ENCODE results near the gene MSLN. TPM values are rescaled to one million over a fixed set of nuclear protein-coding genes. Genes with fewer than 3 reads are reported as not detected.

The MSLN gene
- total RNA-seq, 1 donor, result under 0.01 TPM

DNA sequence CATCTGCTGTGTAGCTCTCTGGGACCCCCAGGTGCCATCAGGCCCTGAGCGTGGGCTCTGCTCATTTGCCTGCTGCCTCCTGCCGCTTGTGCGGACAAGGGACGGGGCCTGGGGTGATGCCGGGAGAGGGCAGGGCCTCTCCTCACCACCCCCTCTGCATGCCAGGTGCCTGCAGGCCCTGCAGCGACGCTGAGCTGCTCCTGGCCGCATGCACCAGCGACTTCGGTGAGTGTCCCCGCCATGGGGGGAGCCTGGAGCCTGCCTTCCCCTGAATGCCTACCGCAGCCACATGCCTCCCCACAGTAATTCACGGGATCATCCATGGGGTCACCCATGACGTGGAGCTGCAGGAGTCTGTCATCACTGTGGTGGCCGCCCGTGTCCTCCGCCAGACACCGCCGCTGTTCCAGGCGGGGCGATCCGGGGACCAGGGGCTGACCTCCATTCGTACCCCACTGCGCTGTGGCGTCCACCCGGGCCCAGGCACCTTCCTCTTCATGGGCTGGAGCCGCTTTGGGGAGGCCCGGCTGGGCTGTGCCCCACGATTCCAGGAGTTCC is 43.7 kb upstream of the MSLN start:
- Histone ChIP-seq H4K20me1 (ENCODE audit: insufficient read depth, low read length) (peaks cover 7% of the 10 kb centered on the region), H3K9me3 (ENCODE audit: low read depth, low read length) (no peaks in the 10 kb centered on the region), H3K27me3 (ENCODE audit: insufficient read depth, low read length) (no peaks in the 10 kb centered on the region), H2AFZ (ENCODE audit: low read length) (no peak overlapping the region), H3K79me2 (ENCODE audit: insufficient read depth, low read length) (peaks cover 6% of the 10 kb centered on the region), H3K4me2 (ENCODE audit: insufficient read depth, low read length) (peak overlapping the region; percentile 80), H3K4me1 (ENCODE audit: insufficient read depth, low read length) (peaks cover 23% of the 10 kb centered on the region), H3K27ac (ENCODE audit: low read depth, low read length) (no peak overlapping the region), H3K36me3 (ENCODE audit: insufficient read depth, low read length) (no peaks in the 10 kb centered on the region), H3K4me3 (ENCODE audit: insufficient read depth, low read length) (no peak overlapping the region)
- TF ChIP-seq, protein P1, sequence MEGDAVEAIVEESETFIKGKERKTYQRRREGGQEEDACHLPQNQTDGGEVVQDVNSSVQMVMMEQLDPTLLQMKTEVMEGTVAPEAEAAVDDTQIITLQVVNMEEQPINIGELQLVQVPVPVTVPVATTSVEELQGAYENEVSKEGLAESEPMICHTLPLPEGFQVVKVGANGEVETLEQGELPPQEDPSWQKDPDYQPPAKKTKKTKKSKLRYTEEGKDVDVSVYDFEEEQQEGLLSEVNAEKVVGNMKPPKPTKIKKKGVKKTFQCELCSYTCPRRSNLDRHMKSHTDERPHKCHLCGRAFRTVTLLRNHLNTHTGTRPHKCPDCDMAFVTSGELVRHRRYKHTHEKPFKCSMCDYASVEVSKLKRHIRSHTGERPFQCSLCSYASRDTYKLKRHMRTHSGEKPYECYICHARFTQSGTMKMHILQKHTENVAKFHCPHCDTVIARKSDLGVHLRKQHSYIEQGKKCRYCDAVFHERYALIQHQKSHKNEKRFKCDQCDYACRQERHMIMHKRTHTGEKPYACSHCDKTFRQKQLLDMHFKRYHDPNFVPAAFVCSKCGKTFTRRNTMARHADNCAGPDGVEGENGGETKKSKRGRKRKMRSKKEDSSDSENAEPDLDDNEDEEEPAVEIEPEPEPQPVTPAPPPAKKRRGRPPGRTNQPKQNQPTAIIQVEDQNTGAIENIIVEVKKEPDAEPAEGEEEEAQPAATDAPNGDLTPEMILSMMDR (IDR thresholded peaks at IDR 0.05; ENCODE audit: extremely low read depth, low read depth, low read length), result no peak
- no peak for DNase-seq (ENCODE audit: insufficient read length, low spot score, missing footprints)

DNA sequence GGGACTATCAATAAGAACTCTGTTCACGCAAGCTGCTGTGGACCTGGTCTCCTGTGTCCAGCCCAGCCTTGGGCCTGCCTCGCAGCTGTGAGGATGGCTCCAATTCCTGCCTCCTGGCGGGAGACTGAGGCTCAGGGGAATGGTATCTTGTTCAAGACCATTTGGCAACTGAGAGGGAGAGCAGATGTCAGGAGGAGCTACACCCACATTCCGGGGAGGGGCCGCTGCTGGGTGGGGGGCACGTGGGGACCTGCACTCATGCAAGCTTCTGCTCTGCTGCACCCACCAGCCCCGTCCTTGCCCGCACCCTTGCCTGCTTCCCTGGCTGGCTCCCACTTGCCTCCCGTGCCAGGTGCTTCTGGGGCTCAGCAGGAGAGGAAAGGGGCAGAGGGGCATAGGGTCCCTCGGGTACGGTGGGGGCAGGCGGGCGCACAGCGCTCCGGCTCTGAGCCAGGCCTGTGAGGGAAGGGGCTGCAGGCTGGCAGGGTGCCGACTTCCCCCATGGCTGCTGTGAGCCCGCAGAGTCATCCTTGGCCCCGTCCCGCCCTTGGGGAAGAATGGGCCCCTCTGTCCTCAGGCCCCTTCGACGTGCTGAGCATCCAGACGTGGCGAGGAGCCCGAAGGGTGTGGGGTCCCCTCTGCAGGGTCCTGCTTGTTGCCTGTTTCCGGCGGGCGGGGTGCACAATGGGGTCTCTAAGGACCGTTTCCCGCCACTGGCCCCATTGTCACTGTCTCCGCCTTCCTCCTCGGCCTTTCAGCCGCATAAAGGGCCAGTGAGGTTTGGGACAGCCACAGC is 42.9 kb upstream of the MSLN start:
- Histone ChIP-seq H3K36me3 (ENCODE audit: insufficient read depth, low read length) (no peaks in the 10 kb centered on the region), H3K4me1 (ENCODE audit: insufficient read depth, low read length) (peaks cover 23% of the 10 kb centered on the region), H2AFZ (ENCODE audit: low read length) (no peak overlapping the region), H3K27me3 (ENCODE audit: insufficient read depth, low read length) (no peaks in the 10 kb centered on the region), H3K4me3 (ENCODE audit: insufficient read depth, low read length) (no peak overlapping the region), H3K27ac (ENCODE audit: low read depth, low read length) (no peak overlapping the region), H3K9me3 (ENCODE audit: low read depth, low read length) (no peaks in the 10 kb centered on the region), H4K20me1 (ENCODE audit: insufficient read depth, low read length) (peaks cover 8% of the 10 kb centered on the region), H3K4me2 (ENCODE audit: insufficient read depth, low read length) (no peak overlapping the region), H3K79me2 (ENCODE audit: insufficient read depth, low read length) (peaks cover 6% of the 10 kb centered on the region)
- DNase-seq (ENCODE audit: insufficient read length, low spot score, missing footprints), result no peak
- TF ChIP-seq, protein P1 (IDR thresholded peaks at IDR 0.05; ENCODE audit: extremely low read depth, low read depth, low read length), result no peak

DNA sequence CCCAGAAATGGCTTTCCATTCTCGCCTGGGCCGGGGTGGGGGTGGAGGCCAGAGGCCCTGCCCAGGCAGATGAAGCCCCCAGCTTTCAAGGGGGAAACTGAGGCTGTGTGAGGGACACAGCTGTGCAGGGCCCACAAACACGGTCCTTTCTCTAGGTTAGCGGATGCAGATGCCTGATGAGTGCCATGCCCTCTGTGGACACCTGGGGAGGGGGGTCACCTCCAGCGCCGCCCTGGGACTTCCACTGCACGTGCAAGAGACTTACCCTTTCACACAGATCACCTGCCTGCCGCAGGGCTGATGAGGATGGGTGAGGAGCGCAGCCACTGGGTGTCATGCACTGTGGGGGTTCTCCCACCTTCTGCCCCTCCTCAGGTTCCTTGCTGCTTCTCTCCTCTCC is 42.1 kb upstream of the MSLN start:
- Histone ChIP-seq H3K9me3 (ENCODE audit: low read depth, low read length) (no peaks in the 10 kb centered on the region), H3K27ac (ENCODE audit: low read depth, low read length) (no peak overlapping the region), H3K4me2 (ENCODE audit: insufficient read depth, low read length) (no peak overlapping the region), H3K4me1 (ENCODE audit: insufficient read depth, low read length) (peaks cover 23% of the 10 kb centered on the region), H3K4me3 (ENCODE audit: insufficient read depth, low read length) (no peak overlapping the region), H2AFZ (ENCODE audit: low read length) (no peak overlapping the region), H3K79me2 (ENCODE audit: insufficient read depth, low read length) (peaks cover 6% of the 10 kb centered on the region), H3K27me3 (ENCODE audit: insufficient read depth, low read length) (no peaks in the 10 kb centered on the region), H3K36me3 (ENCODE audit: insufficient read depth, low read length) (no peaks in the 10 kb centered on the region), H4K20me1 (ENCODE audit: insufficient read depth, low read length) (peaks cover 9% of the 10 kb centered on the region)
- TF ChIP-seq, protein P1 (IDR thresholded peaks at IDR 0.05; ENCODE audit: extremely low read depth, low read depth, low read length), result no peak
- no peak for DNase-seq (ENCODE audit: insufficient read length, low spot score, missing footprints)

DNA sequence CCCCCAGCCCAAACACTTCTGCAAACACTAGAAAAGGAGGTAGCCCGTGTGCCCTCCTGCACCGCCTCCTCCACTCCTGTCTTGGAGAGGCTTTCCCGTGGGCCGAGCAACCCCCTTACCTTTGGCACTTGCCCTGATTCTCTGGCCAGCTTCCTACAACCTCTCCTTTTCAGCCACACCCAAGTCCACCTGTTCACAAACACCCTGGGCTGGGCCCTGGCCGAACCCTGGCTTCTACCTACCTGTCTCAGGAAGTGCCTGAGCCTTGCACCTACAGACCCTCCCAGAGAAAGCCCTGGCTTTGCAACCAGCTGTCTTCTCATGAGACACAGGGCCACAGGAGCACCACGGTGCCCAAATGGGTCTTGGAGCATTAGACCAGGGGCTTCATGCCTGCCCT is 41.6 kb upstream of the MSLN start:
- Histone ChIP-seq H3K4me2 (ENCODE audit: insufficient read depth, low read length) (no peak overlapping the region), H3K4me1 (ENCODE audit: insufficient read depth, low read length) (peaks cover 23% of the 10 kb centered on the region), H3K27me3 (ENCODE audit: insufficient read depth, low read length) (no peaks in the 10 kb centered on the region), H3K27ac (ENCODE audit: low read depth, low read length) (no peak overlapping the region), H3K79me2 (ENCODE audit: insufficient read depth, low read length) (peaks cover 6% of the 10 kb centered on the region), H3K4me3 (ENCODE audit: insufficient read depth, low read length) (no peak overlapping the region), H3K9me3 (ENCODE audit: low read depth, low read length) (no peaks in the 10 kb centered on the region), H4K20me1 (ENCODE audit: insufficient read depth, low read length) (peaks cover 12% of the 10 kb centered on the region), H2AFZ (ENCODE audit: low read length) (no peak overlapping the region), H3K36me3 (ENCODE audit: insufficient read depth, low read length) (no peaks in the 10 kb centered on the region)
- TF ChIP-seq, protein P1 (IDR thresholded peaks at IDR 0.05; ENCODE audit: extremely low read depth, low read depth, low read length), result no peak
- no peak for DNase-seq (ENCODE audit: insufficient read length, low spot score, missing footprints)

Data from osteoblast (primary cell).